B cell (primary cell): ENCODE results near the gene HOXD8.

Experiments
- EZH2 ChIP-seq: IDR thresholded peaks from 2 replicates; pipeline ENCODE4 v1.6.1; 2012; ENCODE audit warnings: borderline replicate concordance, low read depth, mild to moderate bottlenecking, moderate library complexity, low read length; ENCODE audit not compliant: insufficient read depth, poor library complexity, severe bottlenecking
- TF ChIP-seq, protein P1 (sequence below): fragments of 200-600 bp; IDR thresholded peaks from one replicate; pipeline ENCODE4 v1.8.0; 2022; ENCODE audit warnings: antibody characterized with exemption, mild to moderate bottlenecking

DNA sequence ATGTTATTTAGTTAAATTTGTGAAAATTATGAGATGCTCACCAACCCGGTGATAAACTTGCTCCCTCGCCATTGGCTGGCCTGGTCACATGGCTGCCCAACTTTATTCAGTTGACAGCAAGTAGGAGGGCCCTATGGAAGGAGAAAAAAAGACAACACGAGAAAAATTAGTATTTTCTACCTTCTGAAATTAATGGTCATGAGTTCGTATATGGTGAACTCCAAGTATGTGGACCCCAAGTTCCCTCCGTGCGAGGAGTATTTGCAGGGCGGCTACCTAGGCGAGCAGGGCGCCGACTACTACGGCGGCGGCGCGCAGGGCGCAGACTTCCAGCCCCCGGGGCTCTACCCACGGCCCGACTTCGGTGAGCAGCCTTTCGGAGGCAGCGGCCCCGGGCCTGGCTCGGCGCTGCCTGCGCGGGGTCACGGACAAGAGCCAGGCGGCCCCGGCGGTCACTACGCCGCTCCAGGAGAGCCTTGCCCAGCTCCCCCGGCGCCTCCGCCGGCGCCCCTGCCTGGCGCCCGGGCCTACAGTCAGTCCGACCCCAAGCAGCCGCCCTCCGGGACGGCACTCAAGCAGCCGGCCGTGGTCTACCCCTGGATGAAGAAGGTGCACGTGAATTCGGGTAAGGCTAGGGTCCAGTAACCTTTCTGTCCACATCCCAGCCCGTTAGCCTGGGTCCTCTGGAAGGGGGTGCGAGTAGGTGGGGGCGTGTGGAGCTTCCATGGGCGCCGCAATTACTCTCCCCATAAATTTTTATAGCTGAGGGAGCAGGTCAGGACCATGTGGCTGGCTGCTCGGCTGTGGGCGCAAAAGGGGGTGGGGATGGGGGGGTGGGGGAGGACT, 22.2 kb downstream of the HOXD8 start, which contains the start of gene HOXD4:
- TF ChIP-seq, protein P1, sequence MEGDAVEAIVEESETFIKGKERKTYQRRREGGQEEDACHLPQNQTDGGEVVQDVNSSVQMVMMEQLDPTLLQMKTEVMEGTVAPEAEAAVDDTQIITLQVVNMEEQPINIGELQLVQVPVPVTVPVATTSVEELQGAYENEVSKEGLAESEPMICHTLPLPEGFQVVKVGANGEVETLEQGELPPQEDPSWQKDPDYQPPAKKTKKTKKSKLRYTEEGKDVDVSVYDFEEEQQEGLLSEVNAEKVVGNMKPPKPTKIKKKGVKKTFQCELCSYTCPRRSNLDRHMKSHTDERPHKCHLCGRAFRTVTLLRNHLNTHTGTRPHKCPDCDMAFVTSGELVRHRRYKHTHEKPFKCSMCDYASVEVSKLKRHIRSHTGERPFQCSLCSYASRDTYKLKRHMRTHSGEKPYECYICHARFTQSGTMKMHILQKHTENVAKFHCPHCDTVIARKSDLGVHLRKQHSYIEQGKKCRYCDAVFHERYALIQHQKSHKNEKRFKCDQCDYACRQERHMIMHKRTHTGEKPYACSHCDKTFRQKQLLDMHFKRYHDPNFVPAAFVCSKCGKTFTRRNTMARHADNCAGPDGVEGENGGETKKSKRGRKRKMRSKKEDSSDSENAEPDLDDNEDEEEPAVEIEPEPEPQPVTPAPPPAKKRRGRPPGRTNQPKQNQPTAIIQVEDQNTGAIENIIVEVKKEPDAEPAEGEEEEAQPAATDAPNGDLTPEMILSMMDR, result no peak
- no peak for TF ChIP-seq EZH2
